ENCODE results near the gene CHKB. TPM values are rescaled to one million over a fixed set of nuclear protein-coding genes. Genes with fewer than 3 reads are reported as not detected.
A peak's percentile ranks its signal among the peaks of the same experiment; 100 is the strongest.
"Not testable (repeated sequence)": the region's sequence is repeated elsewhere in the genome, so short reads cannot be mapped to it uniquely, and the experiment has no call there.

The CHKB gene
- total and polyA plus RNA-seq, 2 of the 4 experiments (the other 2 are of a cell fraction) = 8.1 to 36.9 TPM

- peaks cover 5% of the 10 kb centered on the region for H4K20me1 ChIP-seq (ENCODE audit: insufficient read depth, low read length)
- H4K91ac ChIP-seq (ENCODE audit: insufficient read depth, low read depth, low read length) = no peak overlapping the region
- TF ChIP-seq CTCF (conservative IDR thresholded peaks at IDR 0.05; ENCODE audit: low read depth, low read length) = no peak
- TF ChIP-seq BHLHE40 (IDR thresholded peaks at IDR 0.05; ENCODE audit: low read depth, low read length) = no peak
- TF ChIP-seq MAFK (IDR thresholded peaks at IDR 0.05; ENCODE audit: low read depth, low read length) = no peak
- intact Hi-C loops (cut with micrococcal nuclease) (loop anchor here (5.0 kb wide), 2 partner anchors 43 to 72 kb away; partner anchors contain the start of gene CPT1B), in situ Hi-C loops (cut with MboI; ENCODE audit: low sequenced_read_pairs) (no loop called here), dilution Hi-C loops (cut with HindIII; ENCODE audit: low sequenced_read_pairs, unreplicated experiment) (no loop called here)
- peaks cover 2% of the 10 kb centered on the region for H3K27me3 ChIP-seq (ENCODE audit: control insufficient read depth, insufficient read depth, low read length)
- H3K9ac ChIP-seq (ENCODE audit: low read depth, low read length) = no peak overlapping the region
- no peak overlapping the region for H3K14ac ChIP-seq (replicated peaks; ENCODE audit: low read depth, low read length)
- 61% methylated on average over 12 of the region's 25 CpGs; no CpG with 5 or more reads in 1 of the 2 experiments for WGBS, 2 experiments (ENCODE audit: extremely low coverage in 2 of 2, insufficient read length in 1 of 2)
- peak overlapping the region; percentile 82 for H2AK9ac ChIP-seq (replicated peaks; ENCODE audit: low read depth, low read length, poor library complexity)
- no peaks in the 10 kb centered on the region for H3K79me1 ChIP-seq (ENCODE audit: low read depth in 1 of 2, low read length in 2 of 2)
- no peak overlapping the region for H4K8ac ChIP-seq (ENCODE audit: low read depth in 2 of 2, low read length in 2 of 2)
- no peak overlapping the region for H3K4ac ChIP-seq (ENCODE audit: low read depth, low read length)
- no peak overlapping the region for H4K5ac ChIP-seq (ENCODE audit: low read depth, low read length)
- ATAC-seq (ENCODE audit: low read depth) = peak; percentile 92
- peak overlapping the region; percentile 82 for H2AFZ ChIP-seq (replicated peaks; ENCODE audit: low read length, poor library complexity)
- no peak overlapping the region for H3K18ac ChIP-seq (ENCODE audit: low read depth, low read length)
- no peaks in the 10 kb centered on the region for H3K9me3 ChIP-seq (ENCODE audit: control insufficient read depth, insufficient read depth, low read length)
- no peak overlapping the region for H2BK120ac ChIP-seq (ENCODE audit: low read depth, low read length)
- H2BK15ac ChIP-seq (ENCODE audit: low read depth, low read length) = no peak overlapping the region
- no peak overlapping the region for H2AK5ac ChIP-seq (ENCODE audit: low read depth, low read length)
- H3K4me1 ChIP-seq (ENCODE audit: control insufficient read depth, insufficient read depth, low read length) = peaks cover 7% of the 10 kb centered on the region; the same call in 1 of the 2 replicates
- no peak overlapping the region for H3K23ac ChIP-seq (ENCODE audit: low read depth, low read length)
- no peak overlapping the region for H3K4me3 ChIP-seq (ENCODE audit: insufficient read depth, low read depth, low read length)
- H3K36me3 ChIP-seq (ENCODE audit: control insufficient read depth, insufficient read depth, low read length) = peaks cover 2% of the 10 kb centered on the region; the same call in 1 of the 2 replicates
- H3K4me2 ChIP-seq (ENCODE audit: low read depth, low read length) = peak overlapping the region; percentile 75
- CTCF ChIA-PET = interaction anchor here (0.6 to 0.7 kb wide), 4 partner anchors 18 to 376 kb away, joined by 3 to 4 read pairs (median 3); partner anchors contain the start of gene TUBGCP6
- no peak overlapping the region for H3K27ac ChIP-seq (ENCODE audit: insufficient read depth, low read length)
- no peak overlapping the region for H3K56ac ChIP-seq (ENCODE audit: extremely low read depth, insufficient read depth, low read length)
- no TSS peak for BruUV-seq (replicated peaks)
- H2BK5ac ChIP-seq (ENCODE audit: low read depth, low read length, poor library complexity, severe bottlenecking) = no peak overlapping the region
- 0 out of 2 replicates have a peak, but pooled peaks cover under 1% of the 10 kb centered on the region for H3K9me1 ChIP-seq (ENCODE audit: insufficient read depth, low read length)
- POLR2A ChIA-PET (ENCODE audit: unreplicated experiment) = no interaction called here
- DNase-seq = no peak
- H2BK20ac ChIP-seq (ENCODE audit: low read depth, low read length) = no peak overlapping the region
Observed at GRCh38 chr22:50620593-50621355, 38.1 kb upstream of the CHKB start.

- H4K20me1 ChIP-seq (ENCODE audit: insufficient read depth, low read length); H3K4me2 ChIP-seq (ENCODE audit: low read depth, low read length); H3K9ac ChIP-seq (ENCODE audit: low read depth, low read length); CTCF ChIA-PET; H2AFZ ChIP-seq (replicated peaks; ENCODE audit: low read length, poor library complexity); H3K23ac ChIP-seq (ENCODE audit: low read depth, low read length); H2BK5ac ChIP-seq (ENCODE audit: low read depth, low read length, poor library complexity, severe bottlenecking); dilution Hi-C loops (cut with HindIII; ENCODE audit: low sequenced_read_pairs, unreplicated experiment); H3K9me3 ChIP-seq (ENCODE audit: control insufficient read depth, insufficient read depth, low read length); H3K27ac ChIP-seq (ENCODE audit: insufficient read depth, low read length); H2BK15ac ChIP-seq (ENCODE audit: low read depth, low read length); intact Hi-C loops (cut with micrococcal nuclease); in situ Hi-C loops (cut with MboI; ENCODE audit: low sequenced_read_pairs); H2AK5ac ChIP-seq (ENCODE audit: low read depth, low read length); H3K4me1 ChIP-seq (ENCODE audit: control insufficient read depth, insufficient read depth, low read length); H2BK120ac ChIP-seq (ENCODE audit: low read depth, low read length); H3K36me3 ChIP-seq (ENCODE audit: control insufficient read depth, insufficient read depth, low read length); H3K4ac ChIP-seq (ENCODE audit: low read depth, low read length); H3K9me1 ChIP-seq (ENCODE audit: insufficient read depth, low read length); POLR2A ChIA-PET (ENCODE audit: unreplicated experiment); H3K4me3 ChIP-seq (ENCODE audit: insufficient read depth, low read depth, low read length); H3K18ac ChIP-seq (ENCODE audit: low read depth, low read length); H4K8ac ChIP-seq (ENCODE audit: low read depth in 2 of 2, low read length in 2 of 2); H4K5ac ChIP-seq (ENCODE audit: low read depth, low read length); BruUV-seq (replicated peaks); H2AK9ac ChIP-seq (replicated peaks; ENCODE audit: low read depth, low read length, poor library complexity); H3K56ac ChIP-seq (ENCODE audit: extremely low read depth, insufficient read depth, low read length); H3K14ac ChIP-seq (replicated peaks; ENCODE audit: low read depth, low read length); ATAC-seq (ENCODE audit: low read depth); H4K91ac ChIP-seq (ENCODE audit: insufficient read depth, low read depth, low read length); H3K79me1 ChIP-seq (ENCODE audit: low read depth in 1 of 2, low read length in 2 of 2); H2BK20ac ChIP-seq (ENCODE audit: low read depth, low read length); DNase-seq: not testable (repeated sequence)
- no CpG with 5 or more reads among the region's 3 CpGs for WGBS, 2 experiments (ENCODE audit: extremely low coverage in 2 of 2, insufficient read length in 1 of 2)
- peaks cover 38% of the 10 kb centered on the region for H3K27me3 ChIP-seq (ENCODE audit: control insufficient read depth, insufficient read depth, low read length)
Observed at GRCh38 chr22:50614296-50614695, 31.6 kb upstream of the CHKB start.
